ENCODE measurements around the gene MCTP1. TPM values are rescaled to one million over a fixed set of nuclear protein-coding genes. Genes with fewer than 3 reads are reported as not detected.

The MCTP1 gene
- total and polyA plus RNA-seq, 7 experiments from 2014 or later: 0.75 to 38.9 (median 2.3) TPM; not detected in 1

- Histone ChIP-seq H3K27me3 (ENCODE audit: control insufficient read depth in 2 of 2, insufficient read depth in 2 of 2, low read length in 2 of 2) (no peaks in the 10 kb centered on the region), H3K36me3 (ENCODE audit: control insufficient read depth in 2 of 3, insufficient read depth in 3 of 3, low read length in 3 of 3) (no peaks in the 10 kb centered on the region), H3K4me1 (ENCODE audit: control insufficient read depth in 2 of 2, insufficient read depth in 2 of 2, low read length in 2 of 2) (no peaks in the 10 kb centered on the region), H3K9me3 (ENCODE audit: control insufficient read depth in 2 of 3, low read length in 3 of 3) (no peaks in the 10 kb centered on the region), H3K4me3 (ENCODE audit: low read length) (no peak overlapping the region), H3K27ac (ENCODE audit: low read depth, low read length) (no peak overlapping the region)
- CTCF ChIA-PET: no interaction called here
- ATAC-seq (no peak), DNase-seq (no peak)
- H3K4me3 Mint-ChIP-seq: no peak overlapping the region
- no peaks in the 10 kb centered on the region for H3K9me3 Mint-ChIP-seq
- no peaks in the 10 kb centered on the region for H3K36me3 Mint-ChIP-seq
- POLR2A ChIA-PET: no interaction called here
- H3K27ac Mint-ChIP-seq: no peak overlapping the region
- H3K4me1 Mint-ChIP-seq: no peaks in the 10 kb centered on the region
- peaks cover 0 to 3% (median 0%) of the 10 kb centered on the region in 5 donors for H3K27me3 Mint-ChIP-seq
- intact Hi-C loops (cut with micrococcal nuclease): no loop called here
Measured at GRCh38 chr5:94884311-94884710, 400.6 kb downstream of the MCTP1 start.

- Histone ChIP-seq H3K4me3 (ENCODE audit: low read length) (no peak overlapping the region), H3K27ac (ENCODE audit: low read depth, low read length) (no peak overlapping the region), H3K36me3 (ENCODE audit: control insufficient read depth in 2 of 3, insufficient read depth in 3 of 3, low read length in 3 of 3) (no peaks in the 10 kb centered on the region), H3K9me3 (ENCODE audit: control insufficient read depth in 2 of 3, low read length in 3 of 3) (no peaks in the 10 kb centered on the region), H3K4me1 (ENCODE audit: control insufficient read depth in 2 of 2, insufficient read depth in 2 of 2, low read length in 2 of 2) (no peaks in the 10 kb centered on the region), H3K27me3 (ENCODE audit: control insufficient read depth in 2 of 2, insufficient read depth in 2 of 2, low read length in 2 of 2) (no peaks in the 10 kb centered on the region)
- POLR2A ChIA-PET: no interaction called here
- Mint-ChIP-seq H3K27me3 (peaks cover 0 to 6% (median 0%) of the 10 kb centered on the region in 5 donors), H3K4me3 (no peak overlapping the region), H3K36me3 (no peaks in the 10 kb centered on the region), H3K9me3 (no peaks in the 10 kb centered on the region), H3K4me1 (no peaks in the 10 kb centered on the region), H3K27ac (no peak overlapping the region)
- CTCF ChIA-PET: no interaction called here
- intact Hi-C loops (cut with micrococcal nuclease): no loop called here
- ATAC-seq (no peak), DNase-seq (no peak)
Measured at GRCh38 chr5:94872526-94872925, 412.4 kb downstream of the MCTP1 start.

GRCh38 chr5:94870511-94871183 lies 414.2 kb downstream of the MCTP1 start:
- Mint-ChIP-seq H3K36me3 (no peaks in the 10 kb centered on the region), H3K27ac (no peak overlapping the region), H3K4me3 (no peak overlapping the region), H3K4me1 (no peaks in the 10 kb centered on the region), H3K9me3 (no peaks in the 10 kb centered on the region), H3K27me3 (peaks cover 0 to 10% (median 0%) of the 10 kb centered on the region in 5 donors)
- Histone ChIP-seq H3K36me3 (ENCODE audit: control insufficient read depth in 2 of 3, insufficient read depth in 3 of 3, low read length in 3 of 3) (no peaks in the 10 kb centered on the region), H3K27ac (ENCODE audit: low read depth, low read length) (no peak overlapping the region), H3K4me3 (ENCODE audit: low read length) (no peak overlapping the region), H3K27me3 (ENCODE audit: control insufficient read depth in 2 of 2, insufficient read depth in 2 of 2, low read length in 2 of 2) (no peaks in the 10 kb centered on the region), H3K9me3 (ENCODE audit: control insufficient read depth in 2 of 3, low read length in 3 of 3) (no peaks in the 10 kb centered on the region), H3K4me1 (ENCODE audit: control insufficient read depth in 2 of 2, insufficient read depth in 2 of 2, low read length in 2 of 2) (no peaks in the 10 kb centered on the region)
- no peak for ATAC-seq
- ChIA-PET POLR2A (no interaction called here), CTCF (no interaction called here)
- intact Hi-C loops (cut with micrococcal nuclease): no loop called here
- DNase-seq: no peak

- no peaks in the 10 kb centered on the region for H3K27me3 ChIP-seq (ENCODE audit: control insufficient read depth in 2 of 2, insufficient read depth in 2 of 2, low read length in 2 of 2)
- Mint-ChIP-seq H3K4me3 (no peak overlapping the region), H3K4me1 (no peaks in the 10 kb centered on the region), H3K27me3 (peaks cover 0 to 4% (median 0%) of the 10 kb centered on the region in 5 donors), H3K36me3 (no peaks in the 10 kb centered on the region), H3K9me3 (no peaks in the 10 kb centered on the region), H3K27ac (no peak overlapping the region)
- H3K4me3 ChIP-seq (ENCODE audit: low read length): no peak overlapping the region
- ChIA-PET POLR2A (no interaction called here), CTCF (no interaction called here)
- intact Hi-C loops (cut with micrococcal nuclease): no loop called here
- H3K27ac ChIP-seq (ENCODE audit: low read depth, low read length): no peak overlapping the region
- ATAC-seq: no peak
- H3K9me3 ChIP-seq (ENCODE audit: control insufficient read depth in 2 of 3, low read length in 3 of 3): no peaks in the 10 kb centered on the region
- DNase-seq: no peak
- H3K36me3 ChIP-seq (ENCODE audit: control insufficient read depth in 2 of 3, insufficient read depth in 3 of 3, low read length in 3 of 3): no peaks in the 10 kb centered on the region
- H3K4me1 ChIP-seq (ENCODE audit: control insufficient read depth in 2 of 2, insufficient read depth in 2 of 2, low read length in 2 of 2): no peaks in the 10 kb centered on the region
Measured at GRCh38 chr5:94869921-94870320, 415.0 kb downstream of the MCTP1 start.

- Histone ChIP-seq H3K4me3 (ENCODE audit: low read length) (no peak overlapping the region), H3K36me3 (ENCODE audit: control insufficient read depth in 2 of 3, insufficient read depth in 3 of 3, low read length in 3 of 3) (no peaks in the 10 kb centered on the region), H3K9me3 (ENCODE audit: control insufficient read depth in 2 of 3, low read length in 3 of 3) (no peaks in the 10 kb centered on the region), H3K27me3 (ENCODE audit: control insufficient read depth in 2 of 2, insufficient read depth in 2 of 2, low read length in 2 of 2) (no peaks in the 10 kb centered on the region), H3K4me1 (ENCODE audit: control insufficient read depth in 2 of 2, insufficient read depth in 2 of 2, low read length in 2 of 2) (no peaks in the 10 kb centered on the region), H3K27ac (ENCODE audit: low read depth, low read length) (no peak overlapping the region)
- H3K27me3 Mint-ChIP-seq: peaks cover 0 to 9% (median 0%) of the 10 kb centered on the region in 5 donors
- no peaks in the 10 kb centered on the region for H3K9me3 Mint-ChIP-seq
- intact Hi-C loops (cut with micrococcal nuclease): no loop called here
- DNase-seq (no peak), ATAC-seq (no peak)
- POLR2A ChIA-PET: no interaction called here
- CTCF ChIA-PET: no interaction called here
- H3K4me1 Mint-ChIP-seq: no peaks in the 10 kb centered on the region
- H3K36me3 Mint-ChIP-seq: no peaks in the 10 kb centered on the region
- no peak overlapping the region for H3K27ac Mint-ChIP-seq
- H3K4me3 Mint-ChIP-seq: no peak overlapping the region
Measured at GRCh38 chr5:94863951-94864350, 420.9 kb downstream of the MCTP1 start.

GRCh38 chr5:94857111-94857510 lies 427.8 kb downstream of the MCTP1 start:
- intact Hi-C loops (cut with micrococcal nuclease): loop anchor here in 1 of 2 donors (10.0 kb wide), 1 partner anchor 942 kb away; no protein-coding TSS in a partner anchor
- ATAC-seq: no peak

GRCh38 chr5:94856257-94856800 lies 428.6 kb downstream of the MCTP1 start:
- Mint-ChIP-seq H3K4me3 (no peak overlapping the region), H3K27ac (no peak overlapping the region), H3K36me3 (no peaks in the 10 kb centered on the region), H3K9me3 (no peaks in the 10 kb centered on the region), H3K27me3 (peaks cover 0 to 16% (median 0%) of the 10 kb centered on the region in 5 donors), H3K4me1 (no peaks in the 10 kb centered on the region)
- no peaks in the 10 kb centered on the region for H3K36me3 ChIP-seq (ENCODE audit: control insufficient read depth in 2 of 3, insufficient read depth in 3 of 3, low read length in 3 of 3)
- H3K4me3 ChIP-seq (ENCODE audit: low read length): no peak overlapping the region
- ChIA-PET POLR2A (interaction anchor here (0.7 kb wide), 1 partner anchor 17 kb away, joined by 3 read pairs; no protein-coding TSS in a partner anchor), CTCF (no interaction called here)
- no peaks in the 10 kb centered on the region for H3K9me3 ChIP-seq (ENCODE audit: control insufficient read depth in 2 of 3, low read length in 3 of 3)
- intact Hi-C loops (cut with micrococcal nuclease): loop anchor here in 1 of 2 donors (10.0 kb wide), 1 partner anchor 942 kb away; no protein-coding TSS in a partner anchor
- H3K27ac ChIP-seq (ENCODE audit: low read depth, low read length): no peak overlapping the region
- no peak for ATAC-seq
- no peaks in the 10 kb centered on the region for H3K27me3 ChIP-seq (ENCODE audit: control insufficient read depth in 2 of 2, insufficient read depth in 2 of 2, low read length in 2 of 2)
- DNase-seq: no peak
- no peaks in the 10 kb centered on the region for H3K4me1 ChIP-seq (ENCODE audit: control insufficient read depth in 2 of 2, insufficient read depth in 2 of 2, low read length in 2 of 2)

More at GRCh38 chr5:94857111-94857510, 427.8 kb downstream of the MCTP1 start:
- ChIA-PET POLR2A (no interaction called here), CTCF (no interaction called here)
- Mint-ChIP-seq H3K27ac (no peak overlapping the region), H3K4me1 (no peaks in the 10 kb centered on the region), H3K36me3 (no peaks in the 10 kb centered on the region), H3K4me3 (no peak overlapping the region), H3K27me3 (peaks cover 0 to 16% (median 0%) of the 10 kb centered on the region in 5 donors), H3K9me3 (no peaks in the 10 kb centered on the region)
- no peaks in the 10 kb centered on the region for H3K9me3 ChIP-seq (ENCODE audit: control insufficient read depth in 2 of 3, low read length in 3 of 3)
- no peak overlapping the region for H3K4me3 ChIP-seq (ENCODE audit: low read length)
- no peaks in the 10 kb centered on the region for H3K4me1 ChIP-seq (ENCODE audit: control insufficient read depth in 2 of 2, insufficient read depth in 2 of 2, low read length in 2 of 2)
- no peaks in the 10 kb centered on the region for H3K36me3 ChIP-seq (ENCODE audit: control insufficient read depth in 2 of 3, insufficient read depth in 3 of 3, low read length in 3 of 3)
- H3K27me3 ChIP-seq (ENCODE audit: control insufficient read depth in 2 of 2, insufficient read depth in 2 of 2, low read length in 2 of 2): no peaks in the 10 kb centered on the region
- no peak overlapping the region for H3K27ac ChIP-seq (ENCODE audit: low read depth, low read length)
- no peak for DNase-seq

Data from naive thymus-derived CD4-positive, alpha-beta T cell (primary cell).